NAMALWA (cell line): ENCODE results near the gene FAM167B.
A peak's percentile ranks its signal among the peaks of the same experiment; 100 is the strongest.

Source experiments
- DNase-seq: peaks from one replicate; pipeline ENCODE4 v3.0.0-alpha.2; 2015; ENCODE audit warnings: low spot score

The FAM167B gene

GRCh38 chr1:32246888-32247273, at the start of gene FAM167B:
TSS of gene FAM167B (plus strand) at chr1:32247222. CDS start at chr1:32247422, 200 bp downstream.
- no peak for DNase-seq

- DNase-seq = no peak
These were observed 49.2 kb upstream of the FAM167B start for GRCh38 chr1:32197837-32198236.

GRCh38 chr1:32198237-32199042, 48.6 kb upstream of the FAM167B start:
- no peak for DNase-seq

- DNase-seq = no peak
These were observed 47.8 kb upstream of the FAM167B start for GRCh38 chr1:32199043-32199716.

- DNase-seq = no peak
These were observed 47.3 kb upstream of the FAM167B start for GRCh38 chr1:32199717-32200072.

GRCh38 chr1:32200226-32201010, 46.6 kb upstream of the FAM167B start, which contains the start of gene CCDC28B:
TSS of gene CCDC28B (plus strand) at chr1:32200595. CDS start at chr1:32201936, 1,341 bp downstream.
- DNase-seq = peak; percentile 78

- DNase-seq = peak; percentile 62
These were observed 45.8 kb upstream of the FAM167B start for GRCh38 chr1:32201011-32201855.

- no peak for DNase-seq
These were observed 42.1 kb upstream of the FAM167B start for GRCh38 chr1:32204943-32205361.

GRCh38 chr1:32205401-32206370, 41.3 kb upstream of the FAM167B start, which contains the start of gene IQCC:
TSS of gene IQCC (plus strand) at chr1:32205671. CDS start at chr1:32205682, 11 bp downstream.
- peak; percentile 87 for DNase-seq

- DNase-seq = no peak
These were observed 38.6 kb upstream of the FAM167B start for GRCh38 chr1:32208469-32208868.

GRCh38 chr1:32208891-32209328, 38.1 kb upstream of the FAM167B start, which contains the start of gene DCDC2B:
TSS of gene DCDC2B (plus strand) at chr1:32209089. CDS start at chr1:32209094, 5 bp downstream.
- no peak for DNase-seq

GRCh38 chr1:32215629-32216480, 31.2 kb upstream of the FAM167B start:
- DNase-seq = peak; percentile 76

GRCh38 chr1:32216566-32216965, 30.5 kb upstream of the FAM167B start:
- DNase-seq = no peak

- no peak for DNase-seq
These were observed 28.0 kb upstream of the FAM167B start for GRCh38 chr1:32219022-32219421.

GRCh38 chr1:32220746-32221580, 26.1 kb upstream of the FAM167B start:
- peak; percentile 77 for DNase-seq

GRCh38 chr1:32221581-32221979, 25.4 kb upstream of the FAM167B start:
- no peak for DNase-seq

- DNase-seq = peak; percentile 94
These were observed 24.9 kb upstream of the FAM167B start, which contains the start of the genes EIF3I and TMEM234 for GRCh38 chr1:32221980-32222755. TSS of gene EIF3I (plus strand) at chr1:32222407. CDS start at chr1:32222442, 35 bp downstream. TSS of gene TMEM234 (minus strand) at chr1:32222353. CDS start at chr1:32222322, 31 bp downstream.
